H1 (cell line): Measurements from ENCODE around the gene WDR81. TPM values are rescaled to one million over a fixed set of nuclear protein-coding genes. Genes with fewer than 3 reads are reported as not detected.

ENCODE experiments used
- CTCF ChIA-PET: fragments of 300-600 bp; sonication (Branson Sonifier 250); formaldehyde crosslinking; loops from one replicate; lab custom pipeline; 2021; ENCODE audit not compliant: partially characterized antibody; lab: Charles Lee
- POLR2A ChIA-PET: fragments of 300-600 bp; sonication (Branson Sonifier 250); formaldehyde crosslinking; loops from one replicate; lab custom pipeline; 2021; ENCODE audit warnings: inconsistent platforms; ENCODE audit not compliant: partially characterized antibody; lab: Charles Lee
- DNase-seq, 2 experiments: peaks; one replicate each; pipeline versions ENCODE4 v3.0.0 to v3.0.0-alpha.2; 2010 to 2022; ENCODE audit warnings: low spot score in 2 of 2, low read depth in 1 of 2, mixed read lengths in 1 of 2
- FAIRE-seq: peaks from 2 replicates; lab custom pipeline; 2011; peaks lifted over from hg19 to GRCh38; lab: Jason Lieb, UNC
- H2AFZ ChIP-seq: 2 replicates; pipeline ENCODE4 v1.8.1; 2012; ENCODE audit warnings: low read length, inconsistent platforms
- H2AK5ac ChIP-seq: 2 replicates; pipeline ENCODE4 v1.6.1; 2013; ENCODE audit warnings: low read depth, low read length
- H2BK120ac ChIP-seq: replicated peaks from 2 replicates; pipeline ENCODE3; 2013; ENCODE audit warnings: low read depth, low read length, inconsistent platforms
- H2BK12ac ChIP-seq: 2 replicates; pipeline ENCODE4 v1.6.1; 2013; ENCODE audit warnings: low read depth, low read length
- H2BK15ac ChIP-seq: 2 replicates; pipeline ENCODE4 v1.6.1; 2013; ENCODE audit warnings: low read length
- H2BK20ac ChIP-seq: 2 replicates; pipeline ENCODE4 v1.6.1; 2013; ENCODE audit warnings: low read length
- H2BK5ac ChIP-seq: 2 replicates; pipeline ENCODE4 v1.6.1; 2013; ENCODE audit warnings: low read depth, low read length
- H3K14ac ChIP-seq: 2 replicates; pipeline ENCODE4 v1.6.1; 2013; ENCODE audit warnings: inconsistent platforms; ENCODE audit not compliant: insufficient read length
- H3K18ac ChIP-seq: 2 replicates; pipeline ENCODE4 v1.6.1; 2013; ENCODE audit warnings: low read length; ENCODE audit errors: extremely low read depth
- H3K23ac ChIP-seq: 2 replicates; pipeline ENCODE4 v1.6.1; 2013; ENCODE audit warnings: inconsistent platforms; ENCODE audit not compliant: insufficient read length
- H3K23me2 ChIP-seq: 2 replicates; pipeline ENCODE4 v1.6.1; 2013; ENCODE audit warnings: low read depth, low read length
- H3K27ac ChIP-seq: 2 replicates; pipeline ENCODE4 v1.6.1; 2011; ENCODE audit warnings: low read depth, low read length, inconsistent platforms
- H3K27me3 ChIP-seq, 4 experiments: replicated peaks in 1 of 4; 1 replicate in 1 of 4; 2 replicates in 3 of 4; pipeline versions ENCODE4 v1.6.1 to v1.8.1; 2011 to 2013; ENCODE audit warnings: low read length in 3 of 4, mild to moderate bottlenecking in 3 of 4, inconsistent platforms in 2 of 4, mixed read lengths in 2 of 4, moderate library complexity in 1 of 4; ENCODE audit not compliant: control insufficient read depth in 3 of 4, insufficient read depth in 3 of 4; ENCODE audit errors: extremely low read depth in 1 of 4
- H3K36me3 ChIP-seq, 4 experiments: 2 replicates each; pipeline versions ENCODE4 v1.6.1 to v1.8.1; 2011 to 2013; ENCODE audit warnings: mild to moderate bottlenecking in 4 of 4, low read length in 3 of 4, moderate library complexity in 2 of 4, control low read depth in 1 of 4, inconsistent platforms in 1 of 4; ENCODE audit not compliant: insufficient read depth in 4 of 4, control insufficient read depth in 2 of 4
- H3K4ac ChIP-seq: replicated peaks from 2 replicates; pipeline ENCODE3; 2013; ENCODE audit warnings: low read length, low read depth, mixed read lengths, inconsistent platforms; ENCODE audit not compliant: insufficient read length
- H3K4me1 ChIP-seq, 4 experiments: replicated peaks in 1 of 4; 1 replicate in 1 of 4; 2 replicates in 3 of 4; pipeline versions ENCODE4 v1.6.1 to v1.8.1; 2011 to 2013; ENCODE audit warnings: low read length in 3 of 4, inconsistent platforms in 2 of 4, mixed read lengths in 1 of 4; ENCODE audit not compliant: insufficient read depth in 4 of 4, control insufficient read depth in 3 of 4
- H3K4me2 ChIP-seq, 2 experiments: 2 replicates each; pipeline versions ENCODE4 v1.6.1 to v1.8.1; 2011 to 2013; ENCODE audit warnings: low read depth in 2 of 2, low read length in 2 of 2, control low read depth in 1 of 2, inconsistent platforms in 1 of 2, mild to moderate bottlenecking in 1 of 2; ENCODE audit not compliant: insufficient read depth in 1 of 2
- H3K4me3 ChIP-seq, 4 experiments: fragments of 200-600, 300-600 bp in 1 of 4; sonication (generic), shearing (Covaris generic), sonication (Bioruptor Twin) in 1 of 4; 2 replicates each; pipeline versions ENCODE4 v1.5.1 to v1.8.1; 2011 to 2016; ENCODE audit warnings: low read length in 4 of 4, low read depth in 3 of 4, control low read depth in 2 of 4, inconsistent platforms in 2 of 4, mild to moderate bottlenecking in 2 of 4, mixed read lengths in 1 of 4, moderate library complexity in 1 of 4; ENCODE audit not compliant: insufficient read depth in 2 of 4; ENCODE audit errors: extremely low read depth in 1 of 4
- H3K56ac ChIP-seq: replicated peaks from 2 replicates; pipeline ENCODE3; 2013; ENCODE audit warnings: low read depth, mild to moderate bottlenecking, mixed read lengths, low read length, inconsistent platforms; ENCODE audit not compliant: insufficient read length
- H3K79me1 ChIP-seq: 2 replicates; pipeline ENCODE4 v1.6.1; 2013; ENCODE audit warnings: low read depth, low read length, control low read depth
- H3K79me2 ChIP-seq, 2 experiments: 2 replicates each; pipeline versions ENCODE4 v1.6.1 to v1.8.1; 2012 to 2013; ENCODE audit warnings: low read length in 2 of 2, mild to moderate bottlenecking in 2 of 2, inconsistent platforms in 1 of 2; ENCODE audit not compliant: insufficient read depth in 2 of 2, control insufficient read depth in 1 of 2
- H3K9ac ChIP-seq, 4 experiments: replicated peaks in 1 of 4; 1 replicate in 1 of 4; 2 replicates in 3 of 4; pipeline versions ENCODE4 v1.6.1 to v1.8.1; 2011 to 2013; ENCODE audit warnings: low read depth in 3 of 4, low read length in 3 of 4, control low read depth in 2 of 4, mild to moderate bottlenecking in 2 of 4, moderate library complexity in 2 of 4, inconsistent platforms in 1 of 4; ENCODE audit errors: extremely low read depth in 1 of 4
- H3K9me3 ChIP-seq, 2 experiments: 2 replicates each; pipeline versions ENCODE4 v1.6.1 to v1.8.1; 2012 to 2013; ENCODE audit warnings: mild to moderate bottlenecking in 2 of 2, moderate library complexity in 2 of 2, control low read depth in 1 of 2, inconsistent platforms in 1 of 2, low read depth in 1 of 2, low read length in 1 of 2, mixed read lengths in 1 of 2; ENCODE audit not compliant: insufficient read depth in 2 of 2
- H4K20me1 ChIP-seq, 2 experiments: replicated peaks in 1 of 2; 2 replicates each; pipeline versions ENCODE3 to v1.8.1; 2011 to 2013; ENCODE audit warnings: inconsistent platforms in 2 of 2, low read length in 2 of 2, mild to moderate bottlenecking in 1 of 2; ENCODE audit not compliant: insufficient read depth in 2 of 2, control insufficient read depth in 1 of 2
- H4K5ac ChIP-seq: 2 replicates; pipeline ENCODE4 v1.6.1; 2013; ENCODE audit warnings: low read length, low read depth, mixed read lengths, inconsistent platforms; ENCODE audit not compliant: insufficient read length
- H4K8ac ChIP-seq: 2 replicates; pipeline ENCODE4 v1.8.0; 2013; ENCODE audit warnings: mild to moderate bottlenecking, moderate library complexity, low read length, inconsistent platforms; ENCODE audit not compliant: insufficient read depth; ENCODE audit errors: extremely low read depth
- H4K91ac ChIP-seq: replicated peaks from 2 replicates; pipeline ENCODE3; 2013; ENCODE audit warnings: low read length, mixed read lengths, inconsistent platforms; ENCODE audit not compliant: insufficient read length
- BACH1 ChIP-seq: IDR thresholded peaks from 2 replicates; pipeline ENCODE4 v1.6.1; 2012; ENCODE audit warnings: low read length, improper control_type of control experiment
- EZH2 ChIP-seq: fragments of 200-600 bp; sonication (generic); IDR thresholded peaks from 2 replicates; pipeline ENCODE4 v1.7.1; 2012; ENCODE audit warnings: low read depth, mild to moderate bottlenecking, moderate library complexity, low read length, inconsistent platforms; ENCODE audit not compliant: severe bottlenecking
- MAFK ChIP-seq: IDR thresholded peaks from 2 replicates; pipeline ENCODE4 v1.6.1; 2012; ENCODE audit warnings: low read depth, mild to moderate bottlenecking, improper control_type of control experiment, low read length
- PHF8 ChIP-seq: fragments of 200-600 bp; sonication (generic); conservative IDR thresholded peaks from 2 replicates; pipeline ENCODE4 v1.7.1; 2012; ENCODE audit warnings: low read depth, mild to moderate bottlenecking, inconsistent platforms, low read length, moderate library complexity
- POLR2A ChIP-seq, 2 experiments: IDR thresholded peaks; 1 replicate in 1 of 2; 2 replicates in 1 of 2; pipeline ENCODE4 v1.6.1; 2011; ENCODE audit warnings: low read depth in 2 of 2, low read length in 2 of 2, mild to moderate bottlenecking in 2 of 2; ENCODE audit errors: control extremely low read depth in 1 of 2
- POLR2AphosphoS5 ChIP-seq: IDR thresholded peaks from 2 replicates; pipeline ENCODE4 v1.6.1; 2011; ENCODE audit warnings: low read depth, low read length
- RBBP5 ChIP-seq: IDR thresholded peaks from 2 replicates; pipeline ENCODE4 v1.7.1; 2012; ENCODE audit warnings: low read depth, mild to moderate bottlenecking, inconsistent platforms, low read length, moderate library complexity, borderline replicate concordance
- SP1 ChIP-seq: IDR thresholded peaks from 2 replicates; pipeline ENCODE4 v1.6.1; 2011; ENCODE audit warnings: low read depth, low read length
- SP4 ChIP-seq: IDR thresholded peaks from 2 replicates; pipeline ENCODE4 v1.6.1; 2012; ENCODE audit warnings: low read length, inconsistent platforms
- TAF1 ChIP-seq: IDR thresholded peaks from 2 replicates; pipeline ENCODE4 v1.6.1; 2011; ENCODE audit warnings: mild to moderate bottlenecking, low read depth, low read length
- TBP ChIP-seq: IDR thresholded peaks from 2 replicates; pipeline ENCODE4 v1.6.1; 2011; ENCODE audit warnings: low read depth, low read length, improper control_type of control experiment
- TEAD4 ChIP-seq: IDR thresholded peaks from 2 replicates; pipeline ENCODE4 v1.6.1; 2012; ENCODE audit warnings: low read depth, low read length, inconsistent platforms, mixed read lengths
- YY1 ChIP-seq: IDR thresholded peaks from 2 replicates; pipeline ENCODE4 v1.6.1; 2011; ENCODE audit warnings: low read depth, mild to moderate bottlenecking, low read length
- WGBS, 2 experiments: shearing (Covaris generic) in 1 of 2; methylation state at CpG; one replicate each; pipeline versions ENCODE4 v1.1.6 to v1.1.7; 2013 to 2015; ENCODE audit warnings: low lambda C conversion rate in 2 of 2, mixed read lengths in 2 of 2, inconsistent platforms in 1 of 2, low coverage in 1 of 2, missing lambda C conversion rate in 1 of 2; ENCODE audit not compliant: insufficient replicate concordance in 2 of 2, insufficient coverage in 1 of 2, insufficient read length in 1 of 2; ENCODE audit errors: extremely low coverage in 1 of 2, missing lambda C conversion rate in 1 of 2; 5-methylcytosine and 5-hydroxymethylcytosine counted together
- polyA plus RNA-seq, 7 experiments: library from polyadenylated mRNA; depleted of rRNA in 3 of 7; stranded (reverse) in 5 of 7; unstranded in 2 of 7; fragments of >200 nt in 5 of 7; fragments of 200-250 nt in 2 of 7; gene quantifications; 1 replicate in 5 of 7; 2 replicates in 1 of 7; 4 replicates in 1 of 7; pipeline versions ENCODE4 v1.2.1 to v1.2.3, GENCODE V29; 2011 to 2013; ENCODE audit warnings: missing spikeins in 2 of 7, mixed read lengths in 2 of 7
- total RNA-seq: library from RNA; stranded (reverse); fragmentation: NEBNext Ultra II Directional; extraction: Animal tissue kit (Norgen Biotek cat#: 25700); gene quantifications from 2 replicates; pipeline ENCODE4 v1.2.1, GENCODE V29; 2021

The WDR81 gene
- total and polyA plus RNA-seq, 2 of the 8 experiments (the other 6 are each of a cell fraction or from before 2014, with no cell fraction given): 9.1 to 12.3 TPM

DNA sequence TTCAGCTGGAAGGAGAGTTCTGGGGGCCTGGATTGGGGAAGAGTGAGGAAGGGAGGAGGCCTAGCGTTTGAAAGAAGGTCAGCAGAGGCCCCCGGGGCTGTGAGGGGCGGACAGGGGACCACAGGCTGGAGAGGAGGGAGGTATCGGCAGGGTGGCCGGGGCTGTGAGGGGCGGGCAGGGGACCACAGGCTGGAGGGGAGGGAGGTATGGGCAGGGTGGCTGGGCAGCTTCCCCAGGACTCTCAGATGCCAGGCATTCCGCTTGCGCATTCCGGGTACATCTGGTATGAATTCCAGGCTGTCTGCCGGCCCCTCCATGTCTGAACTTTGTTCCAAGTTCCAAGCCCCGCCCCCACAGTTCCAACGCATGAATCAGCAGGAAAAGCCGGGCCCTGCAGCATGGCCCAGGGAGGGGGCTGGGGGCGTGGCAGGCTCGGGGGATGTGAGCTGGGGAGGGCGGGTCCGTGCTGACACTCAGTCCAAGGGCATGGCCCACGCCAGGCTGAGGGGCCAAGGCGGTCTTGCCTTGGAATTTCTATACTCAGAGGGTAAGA lies 10.0 kb upstream of the WDR81 start:
- H4K8ac ChIP-seq: no peak overlapping the region
- H3K79me1 ChIP-seq: peaks cover 7% of the 10 kb centered on the region; the same call in 1 of the 2 replicates
- H3K36me3 ChIP-seq: no peaks in the 10 kb centered on the region
- H3K4me2 ChIP-seq: peak overlapping the region; percentile 68 to 92
- H4K5ac ChIP-seq: no peak overlapping the region
- peak overlapping the region; percentile 29; the same call in 1 of the 2 replicates for H2BK5ac ChIP-seq
- no peaks in the 10 kb centered on the region for H3K9me3 ChIP-seq
- H3K18ac ChIP-seq: peak overlapping the region; percentile 49; the same call in 1 of the 2 replicates
- no peak overlapping the region for H3K14ac ChIP-seq
- CTCF ChIA-PET: interaction anchor here (0.8 to 3.4 kb wide), 13 partner anchors 10 to 169 kb away, joined by 3 to 36 read pairs (median 6); partner anchors contain the start of genes PRPF8 and WDR81
- H3K27ac ChIP-seq: no peak overlapping the region
- H2BK15ac ChIP-seq: 0 out of 2 replicates have a peak overlapping the region, but pooled peaks have one; percentile 36
- H4K91ac ChIP-seq: peak overlapping the region; percentile 78
- H3K23me2 ChIP-seq: peaks cover 26% of the 10 kb centered on the region
- peak overlapping the region; percentile 76 for H3K4ac ChIP-seq
- H2BK20ac ChIP-seq: no peak overlapping the region
- POLR2A ChIA-PET: interaction anchor here (0.5 to 1.4 kb wide), 12 partner anchors 10 to 280 kb away, joined by 3 to 6 read pairs (median 3); partner anchors contain the start of genes RILP, RPA1, SERPINF1 and SMYD4
- DNase-seq (peak; percentile 67 to 92), FAIRE-seq (no peak)
- H3K79me2 ChIP-seq: no peaks in the 10 kb centered on the region
- H3K4me3 ChIP-seq: peak overlapping the region; percentile 48 to 83 (median 65)
- WGBS, 2 experiments: 0% methylated on average over 13 of the region's 19 CpGs; no CpG with 5 or more reads in 1 of the 2 experiments
- no peak overlapping the region for H3K23ac ChIP-seq
- peak overlapping the region in 2 of 4 experiments; percentile 34 to 36; a peak in 4 of 7 replicates for H3K9ac ChIP-seq
- no peak overlapping the region for H2AK5ac ChIP-seq
- H3K4me1 ChIP-seq: peaks cover 0 to 19% (median 17%) of the 10 kb centered on the region in 4 experiments; a peak in 6 of 7 replicates
- peak overlapping the region; percentile 51; the same call in 1 of the 2 replicates for H2BK12ac ChIP-seq
- H4K20me1 ChIP-seq: peaks cover 0 to 7% of the 10 kb centered on the region in 2 experiments
- no peak overlapping the region for H3K56ac ChIP-seq
- no peak overlapping the region for H2AFZ ChIP-seq
- H3K27me3 ChIP-seq: no peaks in the 10 kb centered on the region; a peak in 1 of 7 replicates
- H2BK120ac ChIP-seq: no peak overlapping the region
- TF ChIP-seq TAF1 (peak; percentile 33; the same call in 1 of the 2 replicates), POLR2AphosphoS5 (peak; percentile 25; the same call in 1 of the 2 replicates), PHF8 (no peak), RBBP5 (no peak), POLR2A (IDR thresholded peaks at IDR 0.05; ENCODE audit: control extremely low read depth in 1 of 2, low read depth in 2 of 2, low read length in 2 of 2) (0 out of 3 replicates have a peak, but pooled peaks of 1 of the 2 experiments have one; percentile 14), SP1 (peak; percentile 50; the same call in 1 of the 2 replicates), BACH1 (peak; percentile 97), TBP (peak; percentile 27; the same call in 1 of the 2 replicates), TEAD4 (peak; percentile 98), MAFK (peak; percentile 82; the same call in 1 of the 2 replicates), YY1 (0 out of 2 replicates have a peak, but pooled peaks have one; percentile 33), SP4 (no peak), EZH2 (no peak)
